Osteoblast (primary cell): Measurements from ENCODE around the gene CBLC. TPM values are rescaled to one million over a fixed set of nuclear protein-coding genes. Genes with fewer than 3 reads are reported as not detected.

Source experiments
- DNase-seq: peaks from one replicate; pipeline ENCODE4 v3.0.0; 2011; ENCODE audit warnings: low spot score, mixed read lengths; ENCODE audit not compliant: insufficient read length; ENCODE audit errors: missing footprints
- H2AFZ ChIP-seq: 2 replicates; pipeline ENCODE4 v1.6.0; 2011; ENCODE audit warnings: mild to moderate bottlenecking, low read length
- H3K27ac ChIP-seq: 2 replicates; pipeline ENCODE4 v1.5.1; 2011; ENCODE audit warnings: mild to moderate bottlenecking, low read depth, low read length, moderate library complexity
- H3K27me3 ChIP-seq: 2 replicates; pipeline ENCODE4 v1.6.0; 2012; ENCODE audit warnings: mild to moderate bottlenecking, control low read depth, inconsistent platforms, low read length, moderate library complexity; ENCODE audit not compliant: insufficient read depth
- H3K36me3 ChIP-seq: 2 replicates; pipeline ENCODE4 v1.5.1; 2011; ENCODE audit warnings: mild to moderate bottlenecking, low read length, control low read depth, moderate library complexity; ENCODE audit not compliant: insufficient read depth
- H3K4me1 ChIP-seq: 2 replicates; pipeline ENCODE4 v1.5.1; 2011; ENCODE audit warnings: mild to moderate bottlenecking, low read length, control low read depth, moderate library complexity; ENCODE audit not compliant: insufficient read depth
- H3K4me2 ChIP-seq: 2 replicates; pipeline ENCODE4 v1.6.0; 2011; ENCODE audit warnings: mild to moderate bottlenecking, low read length; ENCODE audit not compliant: insufficient read depth
- H3K4me3 ChIP-seq: fragments of 200-600 bp; sonication (generic); 3 replicates; pipeline ENCODE4 v1.5.1; 2012; ENCODE audit warnings: mild to moderate bottlenecking, low read length, inconsistent platforms; ENCODE audit not compliant: insufficient read depth
- H3K79me2 ChIP-seq: 2 replicates; pipeline ENCODE4 v1.6.0; 2012; ENCODE audit warnings: mild to moderate bottlenecking, low read length, control low read depth, inconsistent platforms; ENCODE audit not compliant: insufficient read depth
- H3K9me3 ChIP-seq: 2 replicates; pipeline ENCODE4 v1.5.1; 2011; ENCODE audit warnings: low read depth, low read length, control low read depth
- H4K20me1 ChIP-seq: 2 replicates; pipeline ENCODE4 v1.6.0; 2012; ENCODE audit warnings: mild to moderate bottlenecking, low read length, control low read depth; ENCODE audit not compliant: insufficient read depth
- CTCF ChIP-seq: IDR thresholded peaks from 2 replicates; pipeline ENCODE4 v1.5.1; 2011; ENCODE audit warnings: mild to moderate bottlenecking, low read depth, low read length, moderate library complexity; ENCODE audit errors: extremely low read depth
- total RNA-seq: library from RNA; depleted of rRNA; stranded (reverse); fragments of >200 nt; gene quantifications from 2 replicates; pipeline ENCODE4 v1.2.3, GENCODE V29; 2012

CBLC gene
- total RNA-seq, 1 donor = not detected

DNA sequence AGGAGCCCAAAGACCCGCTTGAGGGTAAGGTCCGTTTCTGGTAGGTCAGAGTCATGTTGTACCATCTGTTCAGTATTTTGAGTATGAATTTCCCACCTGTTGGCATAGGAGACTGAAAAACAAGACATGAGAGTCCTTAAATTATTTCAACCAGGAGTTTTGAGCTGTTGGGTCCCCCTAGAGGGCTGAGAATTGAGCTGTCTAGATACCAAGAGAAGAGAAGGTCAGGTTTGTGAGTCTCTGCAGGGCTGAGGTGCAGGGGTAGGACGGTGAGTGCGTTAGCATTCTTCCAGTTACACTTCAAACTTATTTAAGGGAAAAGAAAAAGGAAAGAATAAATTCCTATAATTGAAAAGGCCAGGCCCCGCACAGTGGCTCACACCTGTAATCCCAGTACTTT is 5.0 kb downstream of the CBLC start:
- no peaks in the 10 kb centered on the region for H3K36me3 ChIP-seq
- no peaks in the 10 kb centered on the region for H3K4me1 ChIP-seq
- no peaks in the 10 kb centered on the region for H4K20me1 ChIP-seq
- H2AFZ ChIP-seq = no peak overlapping the region
- H3K9me3 ChIP-seq = no peaks in the 10 kb centered on the region
- H3K79me2 ChIP-seq = no peaks in the 10 kb centered on the region
- no peak overlapping the region for H3K4me3 ChIP-seq
- no peak for DNase-seq
- no peak for TF ChIP-seq CTCF
- H3K4me2 ChIP-seq = no peak overlapping the region
- no peak overlapping the region for H3K27ac ChIP-seq
- H3K27me3 ChIP-seq = no peaks in the 10 kb centered on the region

DNA sequence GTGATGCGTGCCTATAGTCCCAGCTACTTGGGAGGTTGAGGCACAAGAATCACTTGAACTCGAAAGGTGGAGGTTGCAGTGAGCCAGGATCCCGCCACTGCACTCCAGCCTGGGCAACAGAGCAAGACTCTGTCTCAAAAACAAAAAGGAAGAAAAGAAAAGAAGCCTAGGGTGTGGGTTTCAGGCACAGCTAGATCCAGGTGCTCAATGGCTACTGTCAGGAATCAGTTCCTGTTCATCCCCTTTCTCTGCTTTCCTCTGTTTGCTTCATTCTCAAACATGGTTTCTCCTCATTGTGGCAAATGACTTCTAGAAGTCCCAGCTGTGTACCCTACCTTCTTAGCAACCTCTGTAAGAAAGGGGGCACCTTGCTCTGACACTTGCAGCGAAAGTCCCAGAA is 5.9 kb downstream of the CBLC start:
- DNase-seq = no peak
- TF ChIP-seq CTCF = no peak
- H3K9me3 ChIP-seq = no peaks in the 10 kb centered on the region
- no peak overlapping the region for H3K4me3 ChIP-seq
- no peak overlapping the region for H3K27ac ChIP-seq
- H3K27me3 ChIP-seq = no peaks in the 10 kb centered on the region
- H3K4me2 ChIP-seq = no peak overlapping the region
- H2AFZ ChIP-seq = no peak overlapping the region
- no peaks in the 10 kb centered on the region for H3K79me2 ChIP-seq
- no peaks in the 10 kb centered on the region for H4K20me1 ChIP-seq
- no peaks in the 10 kb centered on the region for H3K36me3 ChIP-seq
- H3K4me1 ChIP-seq = no peaks in the 10 kb centered on the region

DNA sequence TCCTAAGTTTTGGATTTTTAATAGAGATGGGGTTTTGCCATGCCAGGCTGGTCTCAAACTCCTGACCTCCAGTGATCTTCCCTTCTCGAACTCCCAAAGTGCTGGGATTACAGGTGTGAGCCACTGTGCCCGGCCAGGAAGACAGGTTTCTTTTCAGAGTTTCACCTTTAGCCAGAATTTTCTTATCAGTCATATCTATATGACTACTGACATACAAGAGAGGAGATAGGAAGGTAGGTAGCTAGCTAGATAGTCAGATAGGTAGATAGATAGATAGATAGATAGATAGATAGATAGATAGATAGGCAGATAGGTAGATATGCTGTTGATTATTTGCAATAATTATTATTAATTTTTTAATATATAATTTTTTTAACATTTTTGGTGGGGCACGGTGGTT is 7.6 kb downstream of the CBLC start:
- Histone ChIP-seq H3K4me3 (no peak overlapping the region), H3K27me3 (no peaks in the 10 kb centered on the region), H3K4me1 (no peaks in the 10 kb centered on the region), H3K36me3 (no peaks in the 10 kb centered on the region), H3K27ac (no peak overlapping the region), H3K79me2 (no peaks in the 10 kb centered on the region), H4K20me1 (no peaks in the 10 kb centered on the region), H2AFZ (no peak overlapping the region), H3K9me3 (no peaks in the 10 kb centered on the region), H3K4me2 (no peak overlapping the region)
- no peak for TF ChIP-seq CTCF
- no peak for DNase-seq

- no peak overlapping the region for H2AFZ ChIP-seq
- no peak overlapping the region for H3K27ac ChIP-seq
- no peaks in the 10 kb centered on the region for H3K27me3 ChIP-seq
- no peaks in the 10 kb centered on the region for H3K79me2 ChIP-seq
- H3K36me3 ChIP-seq = no peaks in the 10 kb centered on the region
- no peak for TF ChIP-seq CTCF
- H3K4me2 ChIP-seq = no peak overlapping the region
- H3K9me3 ChIP-seq = no peaks in the 10 kb centered on the region
- H3K4me3 ChIP-seq = no peak overlapping the region
- H3K4me1 ChIP-seq = no peaks in the 10 kb centered on the region
- DNase-seq = no peak
- H4K20me1 ChIP-seq = no peaks in the 10 kb centered on the region
Measured at GRCh38 chr19:44785993-44786392, 8.3 kb downstream of the CBLC start.
